GM19043 (cell line): ENCODE data around the gene ELP1.
"Not testable (repeated sequence)": the region's sequence is repeated elsewhere in the genome, so short reads cannot be mapped to it uniquely, and the experiment has no call there.

Experiments used
- ATAC-seq: cut with Tn5 transposase; IDR thresholded peaks from one replicate; pipeline ENCODE4 v1.9.1; 2021; ENCODE audit warnings: low read depth; ENCODE audit not compliant: unreplicated experiment

ELP1 gene

DNA sequence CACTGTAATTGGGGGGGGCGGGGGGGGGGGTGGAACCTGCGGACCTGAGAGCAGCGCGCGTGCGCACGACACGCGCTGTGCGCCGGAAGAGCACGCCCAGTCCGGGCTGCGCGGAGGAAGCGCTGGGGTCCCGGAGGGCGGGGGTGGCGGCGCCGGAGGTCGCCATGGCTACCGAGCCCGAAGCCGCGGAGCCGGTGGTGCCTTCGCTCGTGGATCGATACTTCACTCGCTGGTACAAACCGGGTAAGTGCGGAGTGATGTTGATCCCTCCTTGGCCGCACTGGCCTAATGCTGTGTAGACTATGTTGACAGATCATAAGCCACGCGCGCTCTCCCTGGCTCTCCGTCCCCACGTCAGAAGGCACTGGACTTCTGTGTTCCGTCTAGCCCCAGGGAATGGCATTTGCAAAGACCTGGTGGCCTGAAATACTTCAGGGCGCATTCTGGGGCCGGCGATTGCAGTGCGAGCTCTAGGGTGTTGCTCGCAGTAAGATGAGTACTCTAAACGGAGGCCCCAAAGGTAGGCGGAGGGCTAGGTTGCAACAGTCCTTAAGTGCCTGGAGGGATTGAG is 484 bp upstream of the ELP1 start, which contains the start of gene ABITRAM:
ABITRAM (plus strand) TSS at position 78 of the 571 bp plus-strand sequence; CDS start at position 165, 87 bp downstream.
- ATAC-seq = peak; percentile 77

- no peak for ATAC-seq
Observed at GRCh38 chr9:108933231-108933717, 650 bp downstream of the ELP1 start.

DNA sequence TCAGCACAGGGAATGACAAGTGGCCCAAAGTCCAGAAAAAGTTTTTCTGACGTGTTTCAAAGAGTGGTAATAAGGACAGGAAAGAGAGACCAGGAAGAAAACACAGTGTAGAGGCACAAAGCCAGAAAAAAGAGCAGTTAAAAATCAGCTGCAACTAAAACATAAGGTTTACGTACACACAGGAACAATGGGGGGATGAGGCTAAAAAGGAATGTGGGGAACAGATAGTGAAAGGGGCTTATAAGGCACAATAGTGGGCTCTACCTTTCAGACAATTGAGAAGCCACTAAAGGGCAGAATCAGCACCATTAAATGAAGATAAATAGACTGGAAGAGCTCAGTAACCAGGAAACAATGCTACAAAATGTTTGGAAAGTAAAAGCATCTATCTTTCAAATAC is 5.5 kb downstream of the ELP1 start:
- ATAC-seq = no peak

DNA sequence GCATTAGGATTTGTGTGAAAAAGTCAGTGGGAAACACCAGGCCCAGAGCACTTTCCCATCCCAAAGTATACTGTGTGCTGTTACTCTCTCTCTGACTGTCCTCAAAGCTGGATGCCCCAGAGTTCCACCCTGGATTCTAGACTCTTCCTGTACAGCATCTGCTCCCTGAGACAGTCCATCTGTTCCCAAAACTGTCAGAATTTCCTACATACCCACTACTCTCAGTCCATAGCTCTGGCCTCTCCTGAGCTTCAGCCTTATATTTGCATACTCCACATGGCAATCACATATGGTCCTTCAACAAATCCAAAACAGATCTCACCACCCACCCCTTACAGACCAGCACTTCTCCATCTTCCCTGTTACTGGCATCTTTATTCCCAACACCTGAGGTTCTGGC is 9.5 kb downstream of the ELP1 start:
- ATAC-seq = no peak

DNA sequence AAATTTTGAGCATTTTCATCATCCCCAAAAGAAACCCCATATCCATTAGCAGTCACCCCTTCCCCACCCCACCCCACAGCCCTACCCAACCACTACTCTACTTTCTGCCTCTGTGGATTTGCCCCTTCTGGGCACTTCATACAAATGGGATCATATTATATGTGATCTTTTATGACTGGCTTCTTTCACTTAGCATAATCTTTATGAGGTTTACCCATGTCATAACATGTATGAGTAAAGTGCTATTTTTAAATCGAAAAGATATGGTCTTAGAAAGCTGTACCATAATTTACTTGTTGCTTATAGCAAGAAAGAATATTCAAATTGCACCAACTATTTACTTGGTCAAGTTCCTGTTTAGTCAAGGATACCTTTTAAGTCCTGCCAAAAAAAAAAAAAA is 12.7 kb downstream of the ELP1 start:
- ATAC-seq = no peak

DNA sequence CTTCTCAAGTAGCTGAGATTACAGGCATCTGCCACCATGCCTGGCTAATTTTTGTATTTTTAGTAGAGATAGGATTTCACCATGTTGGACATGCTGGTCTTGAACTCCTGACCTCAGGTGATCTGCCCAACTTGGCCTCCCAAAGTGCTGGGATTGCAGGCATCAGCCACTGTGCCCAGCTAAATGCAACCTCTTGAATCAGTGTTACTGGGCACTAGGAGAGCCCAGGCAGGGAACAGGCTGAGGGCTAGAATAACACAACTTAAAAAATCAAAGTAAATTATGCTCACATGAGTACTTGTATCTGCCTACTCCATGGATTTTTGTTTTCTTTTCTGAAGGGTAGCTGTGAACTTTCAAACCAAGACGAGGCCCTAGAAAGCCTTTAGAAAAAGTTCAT is 13.5 kb downstream of the ELP1 start:
- ATAC-seq = not testable (repeated sequence)

DNA sequence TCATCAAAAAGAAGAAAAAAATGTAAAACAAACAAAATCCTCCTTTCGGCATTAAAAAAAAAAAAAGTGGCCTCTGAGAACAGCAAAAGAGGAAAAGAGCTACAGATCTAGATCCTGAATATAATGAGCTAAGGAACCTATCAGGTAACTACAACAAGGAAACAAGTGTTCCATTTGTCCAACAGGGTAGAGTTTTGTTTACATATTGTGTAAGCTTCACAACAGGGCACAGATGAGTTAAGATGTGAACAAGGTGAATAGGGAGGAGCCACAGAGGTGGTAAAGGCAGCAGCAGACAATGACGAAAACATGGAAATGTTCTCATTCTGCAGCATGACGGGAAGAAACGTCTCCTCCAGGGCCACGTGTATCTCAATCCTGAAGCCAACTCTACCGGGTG is 14.4 kb downstream of the ELP1 start:
- ATAC-seq = no peak

GRCh38 chr9:108913391-108913790 is 20.5 kb downstream of the ELP1 start:
- no peak for ATAC-seq

GRCh38 chr9:108911820-108912219 is 22.1 kb downstream of the ELP1 start:
- ATAC-seq = no peak

DNA sequence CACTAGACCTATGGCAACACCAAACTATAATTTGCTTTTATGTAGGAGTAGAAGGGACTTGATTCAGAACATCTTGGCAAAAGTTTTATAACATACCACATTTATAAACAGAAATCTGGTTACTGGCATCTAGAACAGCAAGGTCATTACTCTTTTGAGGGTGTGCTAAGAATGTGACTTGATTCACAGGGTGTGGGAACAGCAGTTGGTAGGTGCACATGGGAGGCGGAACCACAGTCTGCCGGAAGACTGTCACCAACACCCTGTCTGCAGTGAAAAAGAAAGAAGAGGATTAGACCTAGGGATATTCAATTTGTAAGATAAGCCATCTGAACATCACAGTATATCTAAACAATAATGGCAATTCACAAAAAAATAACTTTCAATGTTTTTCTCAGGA is 23.0 kb downstream of the ELP1 start:
- no peak for ATAC-seq

DNA sequence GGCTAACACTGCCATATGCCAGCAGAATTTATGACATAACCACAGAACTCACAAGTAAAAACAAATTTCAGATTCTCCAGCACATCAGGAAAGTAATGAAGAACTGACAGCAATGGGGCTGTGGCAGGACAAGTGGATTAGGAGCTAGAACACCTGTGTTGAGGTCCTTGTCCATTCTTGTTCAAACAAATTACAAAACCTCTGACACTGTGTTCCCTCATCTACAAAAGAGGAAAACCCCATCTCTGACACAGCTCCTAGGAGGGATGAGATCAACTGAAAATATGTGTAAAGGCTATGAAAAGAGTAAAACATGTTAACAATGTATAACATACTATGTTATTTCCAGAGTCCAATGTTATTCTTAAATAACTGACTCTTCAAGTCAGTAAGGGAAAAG is 23.5 kb downstream of the ELP1 start:
- ATAC-seq = no peak

- ATAC-seq = no peak
Observed at GRCh38 chr9:108905494-108905893, 28.4 kb downstream of the ELP1 start.

DNA sequence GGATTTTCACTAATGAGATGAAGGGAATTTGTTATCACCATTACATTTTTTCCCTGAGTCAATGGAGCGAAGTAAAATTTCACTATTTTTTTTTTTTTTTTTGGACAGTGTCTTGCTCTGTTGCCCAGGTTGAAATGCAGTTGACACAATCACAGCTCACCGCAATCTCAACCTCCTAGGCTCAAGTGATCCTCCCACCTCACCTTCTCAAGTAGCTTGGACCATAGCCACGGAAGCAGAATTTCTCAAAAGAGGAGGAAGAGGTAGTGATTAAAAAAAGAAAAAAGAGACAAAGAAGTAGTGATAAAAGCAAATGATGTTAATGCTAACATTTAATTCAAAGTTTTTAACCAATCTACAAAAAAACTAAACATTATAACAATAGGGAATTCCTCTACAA is 29.8 kb downstream of the ELP1 start:
- no peak for ATAC-seq

GRCh38 chr9:108903420-108904103 is 30.4 kb downstream of the ELP1 start:
- ATAC-seq = no peak

GRCh38 chr9:108900176-108900575 is 33.7 kb downstream of the ELP1 start:
- no peak for ATAC-seq

GRCh38 chr9:108899023-108899695 is 34.8 kb downstream of the ELP1 start:
- not testable (repeated sequence) for ATAC-seq

- ATAC-seq = no peak
Observed at GRCh38 chr9:108897324-108898096, 36.4 kb downstream of the ELP1 start.

- ATAC-seq = no peak
Observed at GRCh38 chr9:108894225-108894997, 39.5 kb downstream of the ELP1 start.

- no peak for ATAC-seq
Observed at GRCh38 chr9:108889649-108890067, 44.3 kb downstream of the ELP1 start.

- ATAC-seq = not testable (repeated sequence)
Observed at GRCh38 chr9:108886594-108887271, 47.2 kb downstream of the ELP1 start.
